ENCODE measurements around the gene ALG6. TPM values are rescaled to one million over a fixed set of nuclear protein-coding genes. Genes with fewer than 3 reads are reported as not detected.

The ALG6 gene
- total RNA-seq (10 to 100 TPM; 19.2 to 41.4 TPM), polyA plus RNA-seq (ENCODE audit: insufficient read length in 2 of 2) (10 to 100 TPM; 19.4 to 24.3 TPM)
- long read RNA-seq, donor 1, partial matches to known transcripts, result 0 of 4 reads
- long read RNA-seq, donor 1, other reads (novel, unspliced or antisense), result 0 of 4 reads
- long read RNA-seq, donor 2, partial matches to known transcripts, result 0 of 1 reads
- long read RNA-seq, donor 2, other reads (novel, unspliced or antisense), result 0 of 1 reads
- long read RNA-seq, donor 3, result 0 reads
- long read RNA-seq, donor 4, partial matches to known transcripts, result 109 of 230 reads
- long read RNA-seq, donor 4, other reads (novel, unspliced or antisense), result 120 of 230 reads

GRCh38 chr1:63367215-63368103 is at the start of gene ALG6:
Gene ALG6, plus strand, starts transcription at chr1:63367627. Its CDS starts 3,351 bp downstream, at chr1:63370978.
- WGBS (ENCODE audit: insufficient coverage), result under 1% methylated on average over 77 of the region's 77 CpGs
- H3K4me3 ChIP-seq (ENCODE audit: low read depth, low read length), result peak within 1 kb of the TSS; percentile 86
- no peaks in the 10 kb centered on the region for H3K9me3 ChIP-seq (ENCODE audit: control insufficient read depth, insufficient read depth, low read length)
- peaks cover 16% of the 10 kb centered on the region for H3K4me1 ChIP-seq (ENCODE audit: control insufficient read depth, insufficient read depth, low read length)
- DNase-seq (ENCODE audit: low read depth in 4 of 6, low spot score in 6 of 6), result peak; percentile 87 to 98 (median 91)
- peaks cover 4% of the 10 kb centered on the region for H3K36me3 ChIP-seq (ENCODE audit: control insufficient read depth, insufficient read depth, low read length)
- peak within 1 kb of the TSS; percentile 86 for H3K27ac ChIP-seq (ENCODE audit: low read depth, low read length)
- H3K27me3 ChIP-seq (ENCODE audit: control insufficient read depth, insufficient read depth, low read length), result no peaks in the 10 kb centered on the region

GRCh38 chr1:63317817-63318152 is 49.6 kb upstream of the ALG6 start:
- 0% methylated on average over 8 of the region's 14 CpGs for WGBS (ENCODE audit: insufficient coverage)
- Histone ChIP-seq H3K27ac (ENCODE audit: low read depth, low read length) (peak overlapping the region; percentile 89), H3K9me3 (ENCODE audit: control insufficient read depth, insufficient read depth, low read length) (no peaks in the 10 kb centered on the region), H3K27me3 (ENCODE audit: control insufficient read depth, insufficient read depth, low read length) (peaks cover 94% of the 10 kb centered on the region), H3K36me3 (ENCODE audit: control insufficient read depth, insufficient read depth, low read length) (no peaks in the 10 kb centered on the region), H3K4me3 (ENCODE audit: low read depth, low read length) (peak overlapping the region; percentile 35), H3K4me1 (ENCODE audit: control insufficient read depth, insufficient read depth, low read length) (peaks cover 48% of the 10 kb centered on the region)
- DNase-seq (ENCODE audit: low read depth in 4 of 6, low spot score in 6 of 6), result peak in 2 of 6 donors; percentile 59 to 72

GRCh38 chr1:63318201-63318979 is 49.0 kb upstream of the ALG6 start:
- H3K36me3 ChIP-seq (ENCODE audit: control insufficient read depth, insufficient read depth, low read length), result no peaks in the 10 kb centered on the region
- H3K9me3 ChIP-seq (ENCODE audit: control insufficient read depth, insufficient read depth, low read length), result no peaks in the 10 kb centered on the region
- peak overlapping the region; percentile 89 for H3K27ac ChIP-seq (ENCODE audit: low read depth, low read length)
- peaks cover 52% of the 10 kb centered on the region for H3K4me1 ChIP-seq (ENCODE audit: control insufficient read depth, insufficient read depth, low read length)
- no peak overlapping the region for H3K4me3 ChIP-seq (ENCODE audit: low read depth, low read length)
- WGBS (ENCODE audit: insufficient coverage), result 6% methylated on average over 12 of the region's 28 CpGs
- peak in 2 of 6 donors; percentile 40 to 45 for DNase-seq (ENCODE audit: low read depth in 4 of 6, low spot score in 6 of 6)
- peaks cover 95% of the 10 kb centered on the region for H3K27me3 ChIP-seq (ENCODE audit: control insufficient read depth, insufficient read depth, low read length)

- peak in 2 of 6 donors; percentile 41 to 50 for DNase-seq (ENCODE audit: low read depth in 4 of 6, low spot score in 6 of 6)
- H3K27me3 ChIP-seq (ENCODE audit: control insufficient read depth, insufficient read depth, low read length), result peaks cover 95% of the 10 kb centered on the region
- H3K4me3 ChIP-seq (ENCODE audit: low read depth, low read length), result peak overlapping the region; percentile 43
- H3K36me3 ChIP-seq (ENCODE audit: control insufficient read depth, insufficient read depth, low read length), result no peaks in the 10 kb centered on the region
- peaks cover 58% of the 10 kb centered on the region for H3K4me1 ChIP-seq (ENCODE audit: control insufficient read depth, insufficient read depth, low read length)
- 1% methylated on average over 60 of the region's 60 CpGs for WGBS (ENCODE audit: insufficient coverage)
- no peaks in the 10 kb centered on the region for H3K9me3 ChIP-seq (ENCODE audit: control insufficient read depth, insufficient read depth, low read length)
- peak overlapping the region; percentile 89 for H3K27ac ChIP-seq (ENCODE audit: low read depth, low read length)
Measured at GRCh38 chr1:63319046-63320021, 48.1 kb upstream of the ALG6 start.

- H3K36me3 ChIP-seq (ENCODE audit: control insufficient read depth, insufficient read depth, low read length), result no peaks in the 10 kb centered on the region
- peak in 2 of 6 donors; percentile 56 to 60 for DNase-seq (ENCODE audit: low read depth in 4 of 6, low spot score in 6 of 6)
- peak overlapping the region; percentile 89 for H3K27ac ChIP-seq (ENCODE audit: low read depth, low read length)
- WGBS (ENCODE audit: insufficient coverage), result 3% methylated on average over 40 of the region's 47 CpGs
- H3K9me3 ChIP-seq (ENCODE audit: control insufficient read depth, insufficient read depth, low read length), result no peaks in the 10 kb centered on the region
- H3K4me3 ChIP-seq (ENCODE audit: low read depth, low read length), result peak overlapping the region; percentile 43
- peaks cover 95% of the 10 kb centered on the region for H3K27me3 ChIP-seq (ENCODE audit: control insufficient read depth, insufficient read depth, low read length)
- peaks cover 61% of the 10 kb centered on the region for H3K4me1 ChIP-seq (ENCODE audit: control insufficient read depth, insufficient read depth, low read length)
Measured at GRCh38 chr1:63320022-63320721, 47.3 kb upstream of the ALG6 start.

GRCh38 chr1:63321066-63321784 is 46.2 kb upstream of the ALG6 start:
- peak in 2 of 6 donors; percentile 36 to 46 for DNase-seq (ENCODE audit: low read depth in 4 of 6, low spot score in 6 of 6)
- Histone ChIP-seq H3K36me3 (ENCODE audit: control insufficient read depth, insufficient read depth, low read length) (no peaks in the 10 kb centered on the region), H3K27ac (ENCODE audit: low read depth, low read length) (peak overlapping the region; percentile 89), H3K9me3 (ENCODE audit: control insufficient read depth, insufficient read depth, low read length) (no peaks in the 10 kb centered on the region), H3K4me3 (ENCODE audit: low read depth, low read length) (peak overlapping the region; percentile 43), H3K4me1 (ENCODE audit: control insufficient read depth, insufficient read depth, low read length) (peaks cover 61% of the 10 kb centered on the region), H3K27me3 (ENCODE audit: control insufficient read depth, insufficient read depth, low read length) (peaks cover 94% of the 10 kb centered on the region)
- 3% methylated on average over 33 of the region's 39 CpGs for WGBS (ENCODE audit: insufficient coverage)

- DNase-seq (ENCODE audit: low read depth in 4 of 6, low spot score in 6 of 6), result peak in 2 of 6 donors; percentile 39 to 41
- WGBS (ENCODE audit: insufficient coverage), result 3% methylated on average over 8 of the region's 12 CpGs
- Histone ChIP-seq H3K4me1 (ENCODE audit: control insufficient read depth, insufficient read depth, low read length) (peaks cover 62% of the 10 kb centered on the region), H3K36me3 (ENCODE audit: control insufficient read depth, insufficient read depth, low read length) (no peaks in the 10 kb centered on the region), H3K27ac (ENCODE audit: low read depth, low read length) (peak overlapping the region; percentile 89), H3K4me3 (ENCODE audit: low read depth, low read length) (peak overlapping the region; percentile 43), H3K27me3 (ENCODE audit: control insufficient read depth, insufficient read depth, low read length) (peaks cover 94% of the 10 kb centered on the region), H3K9me3 (ENCODE audit: control insufficient read depth, insufficient read depth, low read length) (no peaks in the 10 kb centered on the region)
Measured at GRCh38 chr1:63321785-63322113, 45.7 kb upstream of the ALG6 start.
